Measurements from ENCODE around the gene VOPP1.

DNA sequence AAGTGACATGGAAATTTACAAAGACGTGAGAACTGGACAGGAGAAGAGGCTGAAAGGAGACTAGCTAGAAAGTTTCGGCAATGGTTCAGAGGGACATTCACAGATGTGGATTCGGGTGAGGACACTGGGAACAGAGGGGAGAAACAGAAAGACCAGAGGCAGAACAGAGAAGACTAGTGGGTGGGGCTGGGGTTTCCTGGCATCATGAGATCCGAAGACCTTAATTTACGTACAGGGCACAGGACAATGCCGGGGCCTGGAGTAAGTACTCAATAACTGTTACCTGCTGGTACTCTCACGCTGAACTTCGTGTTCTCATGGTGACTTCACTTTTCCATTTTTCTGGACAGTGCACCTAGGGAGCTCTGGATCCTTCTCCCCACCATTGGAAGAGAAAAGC, 53.5 kb downstream of the VOPP1 start:
- no peak for TF ChIP-seq EZH2phosphoT487 (IDR thresholded peaks at IDR 0.05; ENCODE audit: insufficient read depth, low read depth)
- TF ChIP-seq EZH2 (IDR thresholded peaks at IDR 0.05; ENCODE audit: insufficient read depth, poor library complexity, severe bottlenecking) = no peak

All from GM23248 (cell line).